ENCODE data around the gene RND2.

- TF ChIP-seq, protein P1, sequence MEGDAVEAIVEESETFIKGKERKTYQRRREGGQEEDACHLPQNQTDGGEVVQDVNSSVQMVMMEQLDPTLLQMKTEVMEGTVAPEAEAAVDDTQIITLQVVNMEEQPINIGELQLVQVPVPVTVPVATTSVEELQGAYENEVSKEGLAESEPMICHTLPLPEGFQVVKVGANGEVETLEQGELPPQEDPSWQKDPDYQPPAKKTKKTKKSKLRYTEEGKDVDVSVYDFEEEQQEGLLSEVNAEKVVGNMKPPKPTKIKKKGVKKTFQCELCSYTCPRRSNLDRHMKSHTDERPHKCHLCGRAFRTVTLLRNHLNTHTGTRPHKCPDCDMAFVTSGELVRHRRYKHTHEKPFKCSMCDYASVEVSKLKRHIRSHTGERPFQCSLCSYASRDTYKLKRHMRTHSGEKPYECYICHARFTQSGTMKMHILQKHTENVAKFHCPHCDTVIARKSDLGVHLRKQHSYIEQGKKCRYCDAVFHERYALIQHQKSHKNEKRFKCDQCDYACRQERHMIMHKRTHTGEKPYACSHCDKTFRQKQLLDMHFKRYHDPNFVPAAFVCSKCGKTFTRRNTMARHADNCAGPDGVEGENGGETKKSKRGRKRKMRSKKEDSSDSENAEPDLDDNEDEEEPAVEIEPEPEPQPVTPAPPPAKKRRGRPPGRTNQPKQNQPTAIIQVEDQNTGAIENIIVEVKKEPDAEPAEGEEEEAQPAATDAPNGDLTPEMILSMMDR (IDR thresholded peaks at IDR 0.05; ENCODE audit: low read depth, low read length, missing input control), result no peak
- TF ChIP-seq SP1 (IDR thresholded peaks at IDR 0.05) (no peak), ATF3 (IDR thresholded peaks at IDR 0.05) (no peak), EGR1 (IDR thresholded peaks at IDR 0.05; ENCODE audit: low read depth in 2 of 2) (no peak), HNF4G (IDR thresholded peaks at IDR 0.05) (no peak), MAX (IDR thresholded peaks at IDR 0.05) (no peak), JUND (IDR thresholded peaks at IDR 0.05) (no peak), YY1 (IDR thresholded peaks at IDR 0.05) (no peak), REST (IDR thresholded peaks at IDR 0.05) (no peak), GABPA (IDR thresholded peaks at IDR 0.05 in 1 of 2, conservative IDR thresholded peaks at IDR 0.05 in 1 of 2) (no peak), FOXA1 (IDR thresholded peaks at IDR 0.05) (no peak), RAD21 (IDR thresholded peaks at IDR 0.05) (no peak), TAF1 (conservative IDR thresholded peaks at IDR 0.05) (no peak), NR2F2 (IDR thresholded peaks at IDR 0.05) (no peak)
Observed at GRCh38 chr17:42979511-42980273, 45.3 kb upstream of the RND2 start, which contains the start of gene PTGES3L.
